HG02678 (cell line): ENCODE results near the gene MGAT5.

Experiments
- ATAC-seq: cut with Tn5 transposase; IDR thresholded peaks from one replicate; pipeline ENCODE4 v1.9.1; 2021; ENCODE audit warnings: mild to moderate bottlenecking, moderate library complexity; ENCODE audit not compliant: unreplicated experiment

Gene MGAT5

GRCh38 chr2:134252092-134252750 is 1.7 kb upstream of the MGAT5 start:
- no peak for ATAC-seq

- peak; percentile 76 for ATAC-seq
Measured at GRCh38 chr2:134253117-134253704, 661 bp upstream of the MGAT5 start.

- no peak for ATAC-seq
Measured at GRCh38 chr2:134254824-134255223, 952 bp downstream of the MGAT5 start.

- no peak for ATAC-seq
Measured at GRCh38 chr2:134256956-134257355, 3.1 kb downstream of the MGAT5 start.

- no peak for ATAC-seq
Measured at GRCh38 chr2:134257509-134257908, 3.6 kb downstream of the MGAT5 start.

- no peak for ATAC-seq
Measured at GRCh38 chr2:134257965-134258683, 4.3 kb downstream of the MGAT5 start.

GRCh38 chr2:134258684-134259388 is 5.0 kb downstream of the MGAT5 start:
- ATAC-seq: peak; percentile 43

- ATAC-seq: no peak
Measured at GRCh38 chr2:134259571-134259970, 5.7 kb downstream of the MGAT5 start.

- ATAC-seq: no peak
Measured at GRCh38 chr2:134259994-134260393, 6.1 kb downstream of the MGAT5 start.

- ATAC-seq: no peak
Measured at GRCh38 chr2:134260713-134261112, 6.8 kb downstream of the MGAT5 start.

GRCh38 chr2:134261398-134262131 is 7.7 kb downstream of the MGAT5 start:
- peak; percentile 48 for ATAC-seq

- peak; percentile 62 for ATAC-seq
Measured at GRCh38 chr2:134262684-134263083, 8.8 kb downstream of the MGAT5 start.

GRCh38 chr2:134268265-134268664 is 14.4 kb downstream of the MGAT5 start:
- ATAC-seq: no peak

- ATAC-seq: no peak
Measured at GRCh38 chr2:134269230-134269629, 15.4 kb downstream of the MGAT5 start.

GRCh38 chr2:134269972-134270735 is 16.3 kb downstream of the MGAT5 start:
- ATAC-seq: no peak

- no peak for ATAC-seq
Measured at GRCh38 chr2:134271758-134272157, 17.9 kb downstream of the MGAT5 start.

GRCh38 chr2:134272806-134273205 is 18.9 kb downstream of the MGAT5 start:
- ATAC-seq: no peak

GRCh38 chr2:134273256-134273983 is 19.5 kb downstream of the MGAT5 start:
- ATAC-seq: no peak

- ATAC-seq: no peak
Measured at GRCh38 chr2:134274121-134274520, 20.2 kb downstream of the MGAT5 start.
